ENCODE measurements around the gene DIAPH2. TPM values are rescaled to one million over a fixed set of nuclear protein-coding genes. Genes with fewer than 3 reads are reported as not detected.

Gene DIAPH2
- total and polyA plus RNA-seq, 2 experiments from 2014 or later, result 16.2 to 56.6 TPM

DNA sequence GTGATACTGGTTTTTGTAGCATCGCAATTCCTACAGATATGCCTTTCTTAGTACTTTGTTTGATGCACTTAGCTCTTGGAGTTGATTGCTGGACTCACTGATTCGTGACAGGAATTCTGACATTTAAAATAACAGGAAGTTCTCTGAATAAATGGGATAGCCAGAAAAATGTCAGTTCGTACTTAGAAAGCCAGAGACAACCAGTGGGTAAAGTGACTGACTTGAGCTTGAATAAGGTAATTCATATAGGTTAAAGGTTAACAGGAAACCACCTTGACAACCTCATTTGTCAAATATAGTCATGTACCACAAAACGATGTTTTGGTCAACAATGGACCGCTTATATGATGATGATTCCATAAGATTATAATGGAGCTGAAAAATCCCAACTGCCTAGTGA lies 380.4 kb downstream of the DIAPH2 start (continued):
- TF ChIP-seq, protein P1, sequence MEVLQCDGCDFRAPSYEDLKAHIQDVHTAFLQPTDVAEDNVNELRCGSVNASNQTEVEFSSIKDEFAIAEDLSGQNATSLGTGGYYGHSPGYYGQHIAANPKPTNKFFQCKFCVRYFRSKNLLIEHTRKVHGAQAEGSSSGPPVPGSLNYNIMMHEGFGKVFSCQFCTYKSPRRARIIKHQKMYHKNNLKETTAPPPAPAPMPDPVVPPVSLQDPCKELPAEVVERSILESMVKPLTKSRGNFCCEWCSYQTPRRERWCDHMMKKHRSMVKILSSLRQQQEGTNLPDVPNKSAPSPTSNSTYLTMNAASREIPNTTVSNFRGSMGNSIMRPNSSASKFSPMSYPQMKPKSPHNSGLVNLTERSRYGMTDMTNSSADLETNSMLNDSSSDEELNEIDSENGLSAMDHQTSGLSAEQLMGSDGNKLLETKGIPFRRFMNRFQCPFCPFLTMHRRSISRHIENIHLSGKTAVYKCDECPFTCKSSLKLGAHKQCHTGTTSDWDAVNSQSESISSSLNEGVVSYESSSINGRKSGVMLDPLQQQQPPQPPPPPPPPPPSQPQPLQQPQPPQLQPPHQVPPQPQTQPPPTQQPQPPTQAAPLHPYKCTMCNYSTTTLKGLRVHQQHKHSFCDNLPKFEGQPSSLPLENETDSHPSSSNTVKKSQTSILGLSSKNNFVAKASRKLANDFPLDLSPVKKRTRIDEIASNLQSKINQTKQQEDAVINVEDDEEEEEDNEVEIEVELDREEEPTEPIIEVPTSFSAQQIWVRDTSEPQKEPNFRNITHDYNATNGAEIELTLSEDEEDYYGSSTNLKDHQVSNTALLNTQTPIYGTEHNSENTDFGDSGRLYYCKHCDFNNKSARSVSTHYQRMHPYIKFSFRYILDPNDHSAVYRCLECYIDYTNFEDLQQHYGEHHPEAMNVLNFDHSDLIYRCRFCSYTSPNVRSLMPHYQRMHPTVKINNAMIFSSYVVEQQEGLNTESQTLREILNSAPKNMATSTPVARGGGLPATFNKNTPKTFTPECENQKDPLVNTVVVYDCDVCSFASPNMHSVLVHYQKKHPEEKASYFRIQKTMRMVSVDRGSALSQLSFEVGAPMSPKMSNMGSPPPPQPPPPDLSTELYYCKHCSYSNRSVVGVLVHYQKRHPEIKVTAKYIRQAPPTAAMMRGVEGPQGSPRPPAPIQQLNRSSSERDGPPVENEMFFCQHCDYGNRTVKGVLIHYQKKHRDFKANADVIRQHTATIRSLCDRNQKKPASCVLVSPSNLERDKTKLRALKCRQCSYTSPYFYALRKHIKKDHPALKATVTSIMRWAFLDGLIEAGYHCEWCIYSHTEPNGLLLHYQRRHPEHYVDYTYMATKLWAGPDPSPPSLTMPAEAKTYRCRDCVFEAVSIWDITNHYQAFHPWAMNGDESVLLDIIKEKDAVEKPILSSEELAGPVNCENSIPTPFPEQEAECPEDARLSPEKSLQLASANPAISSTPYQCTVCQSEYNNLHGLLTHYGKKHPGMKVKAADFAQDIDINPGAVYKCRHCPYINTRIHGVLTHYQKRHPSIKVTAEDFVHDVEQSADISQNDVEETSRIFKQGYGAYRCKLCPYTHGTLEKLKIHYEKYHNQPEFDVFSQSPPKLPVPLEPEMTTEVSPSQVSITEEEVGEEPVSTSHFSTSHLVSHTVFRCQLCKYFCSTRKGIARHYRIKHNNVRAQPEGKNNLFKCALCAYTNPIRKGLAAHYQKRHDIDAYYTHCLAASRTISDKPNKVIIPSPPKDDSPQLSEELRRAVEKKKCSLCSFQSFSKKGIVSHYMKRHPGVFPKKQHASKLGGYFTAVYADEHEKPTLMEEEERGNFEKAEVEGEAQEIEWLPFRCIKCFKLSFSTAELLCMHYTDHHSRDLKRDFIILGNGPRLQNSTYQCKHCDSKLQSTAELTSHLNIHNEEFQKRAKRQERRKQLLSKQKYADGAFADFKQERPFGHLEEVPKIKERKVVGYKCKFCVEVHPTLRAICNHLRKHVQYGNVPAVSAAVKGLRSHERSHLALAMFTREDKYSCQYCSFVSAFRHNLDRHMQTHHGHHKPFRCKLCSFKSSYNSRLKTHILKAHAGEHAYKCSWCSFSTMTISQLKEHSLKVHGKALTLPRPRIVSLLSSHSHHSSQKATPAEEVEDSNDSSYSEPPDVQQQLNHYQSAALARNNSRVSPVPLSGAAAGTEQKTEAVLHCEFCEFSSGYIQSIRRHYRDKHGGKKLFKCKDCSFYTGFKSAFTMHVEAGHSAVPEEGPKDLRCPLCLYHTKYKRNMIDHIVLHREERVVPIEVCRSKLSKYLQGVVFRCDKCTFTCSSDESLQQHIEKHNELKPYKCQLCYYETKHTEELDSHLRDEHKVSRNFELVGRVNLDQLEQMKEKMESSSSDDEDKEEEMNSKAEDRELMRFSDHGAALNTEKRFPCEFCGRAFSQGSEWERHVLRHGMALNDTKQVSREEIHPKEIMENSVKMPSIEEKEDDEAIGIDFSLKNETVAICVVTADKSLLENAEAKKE (CRISPR knock-in tag; IDR thresholded peaks at IDR 0.05), result no peak
- no peak for TF ChIP-seq STAT1 (IDR thresholded peaks at IDR 0.05; ENCODE audit: unreplicated experiment)

DNA sequence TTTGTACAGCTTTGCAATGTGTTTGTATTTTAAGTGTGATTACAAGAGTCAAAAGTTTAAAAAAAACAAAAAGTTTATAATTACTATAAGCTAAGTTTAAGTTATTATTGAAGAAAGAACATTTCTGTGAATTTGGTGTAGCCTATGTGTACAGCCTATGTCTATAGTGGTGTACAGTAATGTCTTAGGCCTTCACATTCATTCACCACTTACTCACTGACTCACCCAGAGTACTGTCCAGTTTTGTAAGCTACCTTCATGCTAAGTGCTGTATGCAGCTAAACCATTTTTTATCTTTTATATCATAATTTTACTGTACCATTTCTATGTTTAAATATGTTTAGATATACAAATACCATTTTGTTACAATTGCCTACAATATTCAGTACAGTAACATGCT lies 381.3 kb downstream of the DIAPH2 start:
- no peaks in the 10 kb centered on the region for H3K36me3 Mint-ChIP-seq (ENCODE audit: low read depth)
- no peak for DNase-seq (ENCODE audit: low spot score)

More for the DNA sequence above, 381.3 kb downstream of the DIAPH2 start:
- 0 out of 3 replicates have a peak, but pooled peaks cover 4% of the 10 kb centered on the region for H3K4me1 Mint-ChIP-seq
- H3K27ac Mint-ChIP-seq, result no peak overlapping the region
- Histone ChIP-seq H3K4me3 (no peak overlapping the region), H3K4me2 (no peak overlapping the region), H3K27me3 (ENCODE audit: insufficient read depth) (no peaks in the 10 kb centered on the region), H3K79me2 (replicated peaks; ENCODE audit: insufficient read depth) (no peaks in the 10 kb centered on the region), H3K4me1 (ENCODE audit: insufficient read depth) (no peaks in the 10 kb centered on the region), H3K36me3 (ENCODE audit: insufficient read depth) (no peaks in the 10 kb centered on the region), H3F3A (replicated peaks; ENCODE audit: low read depth) (no peaks in the 10 kb centered on the region), H4K20me1 (replicated peaks; ENCODE audit: insufficient read depth) (no peaks in the 10 kb centered on the region), H2AFZ (no peak overlapping the region), H3K27ac (ENCODE audit: low read depth) (no peak overlapping the region), H3K9me2 (ENCODE audit: insufficient read depth) (no peaks in the 10 kb centered on the region)
- H3K4me3 Mint-ChIP-seq, result no peak overlapping the region
- H3K9me3 Mint-ChIP-seq, result no peaks in the 10 kb centered on the region
- peaks cover 2% of the 10 kb centered on the region for H3K27me3 Mint-ChIP-seq (ENCODE audit: insufficient read depth, low read depth, poor library complexity)
- TF ChIP-seq NANOG (IDR thresholded peaks at IDR 0.05; ENCODE audit: borderline replicate concordance) (no peak), JUNB (IDR thresholded peaks at IDR 0.05; ENCODE audit: unreplicated experiment) (no peak)
- TF ChIP-seq, protein P2, sequence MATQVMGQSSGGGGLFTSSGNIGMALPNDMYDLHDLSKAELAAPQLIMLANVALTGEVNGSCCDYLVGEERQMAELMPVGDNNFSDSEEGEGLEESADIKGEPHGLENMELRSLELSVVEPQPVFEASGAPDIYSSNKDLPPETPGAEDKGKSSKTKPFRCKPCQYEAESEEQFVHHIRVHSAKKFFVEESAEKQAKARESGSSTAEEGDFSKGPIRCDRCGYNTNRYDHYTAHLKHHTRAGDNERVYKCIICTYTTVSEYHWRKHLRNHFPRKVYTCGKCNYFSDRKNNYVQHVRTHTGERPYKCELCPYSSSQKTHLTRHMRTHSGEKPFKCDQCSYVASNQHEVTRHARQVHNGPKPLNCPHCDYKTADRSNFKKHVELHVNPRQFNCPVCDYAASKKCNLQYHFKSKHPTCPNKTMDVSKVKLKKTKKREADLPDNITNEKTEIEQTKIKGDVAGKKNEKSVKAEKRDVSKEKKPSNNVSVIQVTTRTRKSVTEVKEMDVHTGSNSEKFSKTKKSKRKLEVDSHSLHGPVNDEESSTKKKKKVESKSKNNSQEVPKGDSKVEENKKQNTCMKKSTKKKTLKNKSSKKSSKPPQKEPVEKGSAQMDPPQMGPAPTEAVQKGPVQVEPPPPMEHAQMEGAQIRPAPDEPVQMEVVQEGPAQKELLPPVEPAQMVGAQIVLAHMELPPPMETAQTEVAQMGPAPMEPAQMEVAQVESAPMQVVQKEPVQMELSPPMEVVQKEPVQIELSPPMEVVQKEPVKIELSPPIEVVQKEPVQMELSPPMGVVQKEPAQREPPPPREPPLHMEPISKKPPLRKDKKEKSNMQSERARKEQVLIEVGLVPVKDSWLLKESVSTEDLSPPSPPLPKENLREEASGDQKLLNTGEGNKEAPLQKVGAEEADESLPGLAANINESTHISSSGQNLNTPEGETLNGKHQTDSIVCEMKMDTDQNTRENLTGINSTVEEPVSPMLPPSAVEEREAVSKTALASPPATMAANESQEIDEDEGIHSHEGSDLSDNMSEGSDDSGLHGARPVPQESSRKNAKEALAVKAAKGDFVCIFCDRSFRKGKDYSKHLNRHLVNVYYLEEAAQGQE (IDR thresholded peaks at IDR 0.05; ENCODE audit: unreplicated experiment), result no peak
- ATAC-seq, result no peak

Data from GM23338 (cell line).